GM23248 (cell line): ENCODE measurements around the gene WDR13. TPM values are rescaled to one million over a fixed set of nuclear protein-coding genes. Genes with fewer than 3 reads are reported as not detected.

Experiments used
- DNase-seq: peaks from one replicate; pipeline ENCODE4 v3.0.0-alpha.2; 2015
- H2AFZ ChIP-seq: fragments of 200-600 bp; sonication (generic); 2 replicates; pipeline ENCODE4 v1.6.1; 2016; ENCODE audit warnings: antibody characterized with exemption
- H3F3A ChIP-seq: fragments of 200-600 bp; sonication (generic); 2 replicates; pipeline ENCODE4 v1.6.1; 2016; ENCODE audit warnings: mild to moderate bottlenecking, antibody characterized with exemption, mixed run types; ENCODE audit not compliant: insufficient read depth
- H3K27ac ChIP-seq: fragments of 200-600 bp; sonication (generic); 2 replicates; pipeline ENCODE4 v1.5.1; 2016; ENCODE audit warnings: mild to moderate bottlenecking
- H3K27me3 ChIP-seq: fragments of 200-600 bp; sonication (generic); replicated peaks from 2 replicates; pipeline ENCODE4 v1.6.1; 2016; ENCODE audit warnings: mild to moderate bottlenecking; ENCODE audit not compliant: insufficient read depth
- H3K36me3 ChIP-seq: fragments of 200-600 bp; sonication (generic); 2 replicates; pipeline ENCODE4 v1.6.1; 2016; ENCODE audit warnings: low read depth, mild to moderate bottlenecking
- H3K4me1 ChIP-seq: fragments of 200-600 bp; sonication (generic); 2 replicates; pipeline ENCODE4 v1.6.1; 2016; ENCODE audit warnings: mild to moderate bottlenecking; ENCODE audit not compliant: insufficient read depth
- H3K4me2 ChIP-seq: fragments of 200-600 bp; sonication (generic); one replicate; pipeline ENCODE4 v1.6.1; 2016; ENCODE audit warnings: mild to moderate bottlenecking; ENCODE audit not compliant: unreplicated experiment
- H3K4me3 ChIP-seq: fragments of 200-600 bp; sonication (generic); 2 replicates; pipeline ENCODE4 v1.5.1; 2016; ENCODE audit warnings: mild to moderate bottlenecking
- H3K79me2 ChIP-seq: fragments of 200-600 bp; sonication (generic); 2 replicates; pipeline ENCODE4 v1.6.1; 2016; ENCODE audit warnings: mild to moderate bottlenecking; ENCODE audit not compliant: insufficient read depth
- H3K9ac ChIP-seq: fragments of 200-600 bp; sonication (generic); 2 replicates; pipeline ENCODE4 v1.6.1; 2016; ENCODE audit warnings: mild to moderate bottlenecking
- H3K9me2 ChIP-seq: fragments of 200-600 bp; sonication (generic); 2 replicates; pipeline ENCODE4 v1.6.1; 2016; ENCODE audit warnings: mixed run types, mild to moderate bottlenecking, moderate library complexity; ENCODE audit not compliant: insufficient read depth
- H3K9me3 ChIP-seq: fragments of 200-600 bp; sonication (generic); one replicate; pipeline ENCODE4 v1.6.1; 2017; ENCODE audit warnings: low read depth
- H4K20me1 ChIP-seq: fragments of 200-600 bp; sonication (generic); 2 replicates; pipeline ENCODE4 v1.6.0; 2016; ENCODE audit not compliant: insufficient read depth
- EZH2 ChIP-seq: fragments of 200-600 bp; sonication (generic); IDR thresholded peaks from 2 replicates; pipeline ENCODE4 v1.6.1; 2018; ENCODE audit warnings: antibody characterized with exemption, mild to moderate bottlenecking; ENCODE audit not compliant: insufficient read depth, poor library complexity, severe bottlenecking
- EZH2phosphoT487 ChIP-seq: fragments of 200-600 bp; sonication (generic); IDR thresholded peaks from 2 replicates; pipeline ENCODE4 v1.6.1; 2018; ENCODE audit warnings: antibody characterized with exemption, moderate library complexity, mild to moderate bottlenecking, low read depth; ENCODE audit not compliant: insufficient read depth
- WGBS, 2 experiments: methylation state at CpG; one replicate each; pipeline ENCODE4 v1.1.6; 2015 to 2017; ENCODE audit warnings: low lambda C conversion rate in 2 of 2, low coverage in 1 of 2; ENCODE audit errors: missing lambda C conversion rate in 2 of 2; 5-methylcytosine and 5-hydroxymethylcytosine counted together
- in situ Hi-C: fragments of 300-500 bp; cut with MboI; formaldehyde crosslinking; loops from 2 replicates; pipeline ENCODE4 v1.15.0; 2020
- polyA plus RNA-seq: library from polyadenylated mRNA; unstranded; fragments of >200 nt; fragmentation: Nextera tagmentation; extraction: Ambion mirVana; gene quantifications from 2 replicates; pipeline ENCODE4 v1.2.1, GENCODE V29; 2016
- total RNA-seq: library from RNA; depleted of rRNA; stranded (reverse); fragments of >200 nt; shearing (Covaris generic); gene quantifications from 2 replicates; pipeline ENCODE4 v1.2.3, GENCODE V29; 2014

Gene WDR13
- total and polyA plus RNA-seq, 2 experiments from 2014 or later: 89.7 to 120 TPM

GRCh38 chrX:48617542-48618340 lies 20.4 kb downstream of the WDR13 start:
- WGBS, 2 experiments: 32 to 39% methylated on average over 8 of the region's 8 CpGs

GRCh38 chrX:48626401-48627298 lies 29.4 kb downstream of the WDR13 start:
- no peaks in the 10 kb centered on the region for H3K4me1 ChIP-seq
- WGBS, 2 experiments: 90 to 92% methylated on average over 5 of the region's 5 CpGs
- no peaks in the 10 kb centered on the region for H3K79me2 ChIP-seq
- no peaks in the 10 kb centered on the region for H3K36me3 ChIP-seq
- no peaks in the 10 kb centered on the region for H3K9me3 ChIP-seq
- H3K27me3 ChIP-seq: no peaks in the 10 kb centered on the region
- no peak overlapping the region for H3K27ac ChIP-seq
- no peak overlapping the region for H3K4me2 ChIP-seq
- H3K4me3 ChIP-seq: no peak overlapping the region
- no peaks in the 10 kb centered on the region for H3K9me2 ChIP-seq
- in situ Hi-C loops: no loop called here
- no peak overlapping the region for H2AFZ ChIP-seq
- no peak for TF ChIP-seq EZH2
- no peak for TF ChIP-seq EZH2phosphoT487
- H3F3A ChIP-seq: no peaks in the 10 kb centered on the region; the same call in 1 of the 2 replicates
- no peak overlapping the region for H3K9ac ChIP-seq
- H4K20me1 ChIP-seq: no peaks in the 10 kb centered on the region
- DNase-seq: peak; percentile 31

More at GRCh38 chrX:48617542-48618340, 20.4 kb downstream of the WDR13 start:
- H3K4me2 ChIP-seq: no peak overlapping the region
- peak; percentile 33 for DNase-seq
- H3K4me1 ChIP-seq: 0 out of 2 replicates have a peak, but pooled peaks cover 5% of the 10 kb centered on the region
- no peaks in the 10 kb centered on the region for H3K79me2 ChIP-seq
- in situ Hi-C loops: no loop called here
- H3F3A ChIP-seq: no peaks in the 10 kb centered on the region
- no peak overlapping the region for H3K27ac ChIP-seq
- H4K20me1 ChIP-seq: no peaks in the 10 kb centered on the region
- TF ChIP-seq EZH2: no peak
- TF ChIP-seq EZH2phosphoT487: no peak
- H2AFZ ChIP-seq: no peak overlapping the region
- H3K9ac ChIP-seq: no peak overlapping the region
- no peaks in the 10 kb centered on the region for H3K27me3 ChIP-seq
- no peaks in the 10 kb centered on the region for H3K36me3 ChIP-seq
- no peak overlapping the region for H3K4me3 ChIP-seq
- H3K9me3 ChIP-seq: no peaks in the 10 kb centered on the region
- H3K9me2 ChIP-seq: no peaks in the 10 kb centered on the region

GRCh38 chrX:48631376-48632090 lies 34.2 kb downstream of the WDR13 start:
- Histone ChIP-seq H3K27me3 (no peaks in the 10 kb centered on the region), H3K27ac (no peak overlapping the region), H2AFZ (peak overlapping the region; percentile 39; the same call in 1 of the 2 replicates), H3K4me2 (peak overlapping the region; percentile 71), H4K20me1 (no peaks in the 10 kb centered on the region), H3K9me2 (no peaks in the 10 kb centered on the region), H3K4me1 (no peaks in the 10 kb centered on the region), H3K79me2 (no peaks in the 10 kb centered on the region), H3F3A (no peaks in the 10 kb centered on the region; the same call in 1 of the 2 replicates), H3K36me3 (no peaks in the 10 kb centered on the region), H3K9me3 (no peaks in the 10 kb centered on the region), H3K4me3 (no peak overlapping the region), H3K9ac (no peak overlapping the region)
- DNase-seq: peak; percentile 84
- WGBS, 2 experiments: 3 to 4% methylated on average over 18 of the region's 18 CpGs
- TF ChIP-seq EZH2phosphoT487: no peak
- no peak for TF ChIP-seq EZH2
- in situ Hi-C loops: no loop called here

DNA sequence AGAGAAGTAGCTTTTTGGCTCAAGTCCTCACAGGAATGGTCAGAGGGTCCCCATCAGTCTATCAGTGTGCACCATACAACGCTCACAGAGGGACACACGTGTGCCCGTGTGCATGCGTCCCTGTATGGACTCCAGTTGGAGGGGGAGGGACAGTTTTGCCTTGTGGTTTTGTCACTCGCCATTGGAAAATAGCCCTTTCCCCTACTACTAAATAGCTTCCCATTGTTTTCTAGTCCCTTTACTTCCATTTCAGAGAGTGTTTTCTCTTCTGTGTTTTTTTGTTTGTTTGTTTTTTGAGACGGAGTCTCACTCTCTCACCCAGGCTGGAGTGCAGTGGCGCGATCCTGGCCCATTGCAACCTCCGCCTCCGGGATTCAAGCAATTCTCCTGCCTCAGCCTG lies 34.9 kb downstream of the WDR13 start:
- no peak for DNase-seq
- Histone ChIP-seq H3K4me3 (no peak overlapping the region), H3K9me2 (no peaks in the 10 kb centered on the region), H3F3A (no peaks in the 10 kb centered on the region; the same call in 1 of the 2 replicates), H3K36me3 (no peaks in the 10 kb centered on the region), H3K27ac (no peak overlapping the region), H3K9me3 (no peaks in the 10 kb centered on the region), H3K4me1 (no peaks in the 10 kb centered on the region), H3K27me3 (no peaks in the 10 kb centered on the region), H3K9ac (no peak overlapping the region), H4K20me1 (no peaks in the 10 kb centered on the region), H2AFZ (no peak overlapping the region), H3K79me2 (no peaks in the 10 kb centered on the region), H3K4me2 (no peak overlapping the region)
- WGBS, 2 experiments: 61 to 73% methylated on average over 7 to 9 of the region's 10 CpGs
- in situ Hi-C loops: no loop called here
- TF ChIP-seq EZH2 (no peak), EZH2phosphoT487 (no peak)
